Measurements from ENCODE around the gene GNB5.

GRCh38 chr15:52214553-52214952 is 23.4 kb upstream of the GNB5 start:
- TF ChIP-seq CTCF (IDR thresholded peaks at IDR 0.05) = no peak
- no peak for TF ChIP-seq TCF7L2 (IDR thresholded peaks at IDR 0.05; ENCODE audit: low read depth, low read length)
- no peak for TF ChIP-seq SIN3A (IDR thresholded peaks at IDR 0.05; ENCODE audit: borderline replicate concordance, insufficient read depth, low read depth, low read length)
- TF ChIP-seq POLR2AphosphoS5 (IDR thresholded peaks at IDR 0.05; ENCODE audit: low read depth, low read length) = no peak

Data from Panc1 (cell line).